Natural killer cell (primary cell): Measurements from ENCODE around the gene TH. TPM values are rescaled to one million over a fixed set of nuclear protein-coding genes. Genes with fewer than 3 reads are reported as not detected.

Experiments used
- ATAC-seq, 3 donors: fragments of 150-1000 bp in 2 of 3; fragments of 200-7000 bp in 1 of 3; cut with Tn5 transposase; 1 replicate in 1 of 3; 2 replicates in 2 of 3; pipeline ENCODE4 v1.10.0; 2021; ENCODE audit warnings: mild to moderate bottlenecking in 2 of 3, moderate library complexity in 2 of 3
- DNase-seq, 2 donors: peaks; one replicate each; pipeline versions ENCODE4 v3.0.0 to v3.0.0-alpha.2; 2013 to 2021; ENCODE audit warnings: mixed read lengths in 1 of 2
- H3K27ac ChIP-seq: one replicate; pipeline ENCODE4 v1.5.1; 2013; ENCODE audit warnings: mild to moderate bottlenecking, low read length
- H3K27me3 ChIP-seq: one replicate; pipeline ENCODE4 v1.6.1; 2013; ENCODE audit warnings: low read length; ENCODE audit not compliant: control insufficient read depth, insufficient read depth
- H3K36me3 ChIP-seq: one replicate; pipeline ENCODE4 v1.6.1; 2013; ENCODE audit warnings: low read length; ENCODE audit not compliant: control insufficient read depth, insufficient read depth
- H3K4me1 ChIP-seq: one replicate; pipeline ENCODE4 v1.6.1; 2013; ENCODE audit warnings: low read length; ENCODE audit not compliant: control insufficient read depth, insufficient read depth
- H3K4me3 ChIP-seq: one replicate; pipeline ENCODE4 v1.5.1; 2013; ENCODE audit warnings: low read length
- H3K9me3 ChIP-seq: one replicate; pipeline ENCODE4 v1.6.1; 2013; ENCODE audit warnings: low read length; ENCODE audit not compliant: control insufficient read depth, insufficient read depth
- H3K27ac Mint-ChIP-seq, 2 donors: one replicate each; pipeline ENCODE4 v1.8.0; 2022; ENCODE audit warnings: mild to moderate bottlenecking in 2 of 2, mixed read lengths in 2 of 2, moderate library complexity in 1 of 2
- H3K27me3 Mint-ChIP-seq, 2 donors: one replicate each; pipeline ENCODE4 v1.8.0; 2022; ENCODE audit warnings: low read depth in 2 of 2, mixed read lengths in 2 of 2
- H3K36me3 Mint-ChIP-seq: one replicate; pipeline ENCODE4 v1.8.0; 2022; ENCODE audit warnings: mixed read lengths
- H3K4me1 Mint-ChIP-seq, 2 donors: one replicate each; pipeline ENCODE4 v1.8.0; 2022; ENCODE audit warnings: mixed read lengths in 2 of 2
- H3K4me3 Mint-ChIP-seq: one replicate; pipeline ENCODE4 v1.8.0; 2022; ENCODE audit warnings: mild to moderate bottlenecking, moderate library complexity, mixed read lengths
- H3K9me3 Mint-ChIP-seq, 2 donors: one replicate each; pipeline ENCODE4 v1.8.0; 2022; ENCODE audit warnings: mixed read lengths in 2 of 2
- WGBS: methylation state at CpG from one replicate; pipeline ENCODE4 v1.1.7; 2013; ENCODE audit warnings: missing lambda C conversion rate; ENCODE audit not compliant: insufficient coverage; 5-methylcytosine and 5-hydroxymethylcytosine counted together
- intact Hi-C: fragments of 100-400 bp; cut with micrococcal nuclease; formaldehyde crosslinking; loops from one replicate; pipeline ENCODE4 v1.14.2; 2022
- total RNA-seq, 4 donors: library from RNA; stranded (reverse); fragments of 120-200 nt in 1 of 4; gene quantifications; one replicate each; pipeline versions ENCODE4 v1.2.3 to v1.2.4, GENCODE V29; 2013 to 2022
- TF ChIP-seq, protein P1 (sequence below): fragments of 200-600 bp; IDR thresholded peaks from one replicate; pipeline ENCODE4 v1.8.0; 2022; ENCODE audit warnings: antibody characterized with exemption

TH gene
- total RNA-seq, 3 donors from 2014 or later (not counting 1 experiment from before 2014, with no cell fraction given): not detected

DNA sequence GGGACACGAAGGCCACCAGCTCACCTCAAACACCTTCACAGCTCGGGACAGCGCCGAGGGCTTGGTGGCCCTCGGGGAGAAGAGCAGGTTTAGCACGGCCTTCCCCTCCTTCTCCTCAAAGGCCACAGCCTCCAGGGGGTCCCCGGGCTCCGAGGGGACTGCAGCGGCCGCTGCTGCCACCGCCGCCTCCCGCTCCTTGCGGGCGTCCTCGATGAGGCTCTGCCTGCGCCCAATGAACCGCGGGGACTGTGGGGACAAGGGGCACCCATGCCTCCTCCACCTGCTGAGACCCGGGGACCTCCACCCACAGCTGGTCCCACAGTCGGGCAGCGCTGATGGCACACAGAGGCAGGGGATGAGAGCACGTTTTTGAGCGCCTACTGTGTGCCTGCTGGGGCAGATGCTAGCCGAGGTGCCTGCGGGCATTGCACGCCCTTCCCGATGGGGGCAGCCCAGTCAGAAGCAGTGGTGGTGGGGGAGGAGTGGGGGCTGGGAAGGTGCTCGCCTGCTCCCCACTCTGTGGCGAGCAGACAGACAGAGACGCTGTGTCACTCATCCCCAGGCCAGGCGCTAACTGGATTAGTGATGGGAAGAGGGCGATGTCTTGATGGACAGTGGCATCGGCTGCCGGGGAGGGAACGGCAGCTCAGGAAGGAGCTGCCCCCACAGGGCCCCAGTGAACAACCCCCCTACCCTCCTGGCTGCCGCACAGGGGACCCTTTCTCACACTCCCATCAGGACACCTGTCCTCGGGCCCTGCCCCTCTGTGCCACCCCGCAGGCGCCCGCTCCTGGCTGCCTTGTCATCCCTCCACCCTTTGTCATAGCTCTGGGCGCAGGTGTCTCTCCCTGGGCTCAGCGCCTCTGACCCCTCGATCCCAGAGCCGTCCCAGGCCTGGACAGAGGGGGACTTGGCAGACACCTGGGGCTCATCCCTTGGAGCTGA is 1.7 kb downstream of the TH start:
- H3K9me3 Mint-ChIP-seq: no peaks in the 10 kb centered on the region

DNA sequence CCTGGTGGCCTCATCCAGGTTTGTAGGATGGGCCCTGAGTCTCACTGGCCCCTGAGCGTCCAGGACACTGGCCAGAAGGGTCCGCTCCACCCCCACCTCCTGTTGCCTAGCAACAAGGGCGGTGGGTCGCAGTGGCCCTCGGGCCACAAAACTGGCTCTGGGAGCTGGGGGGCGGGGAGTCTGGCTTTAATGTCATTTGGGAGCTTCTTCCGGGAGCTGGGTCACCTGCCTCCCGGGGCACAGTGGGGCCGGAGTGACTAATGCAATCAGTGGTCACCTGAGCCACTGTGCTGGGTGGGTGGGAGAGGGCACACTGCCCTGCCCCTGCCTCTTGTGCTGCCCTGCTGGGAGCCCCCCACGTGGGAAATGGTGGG is 2.6 kb downstream of the TH start:
- H3K4me1 ChIP-seq: no peaks in the 10 kb centered on the region
- H3K27ac Mint-ChIP-seq: no peak overlapping the region
- no peak overlapping the region for H3K27ac ChIP-seq
- H3K9me3 Mint-ChIP-seq: no peaks in the 10 kb centered on the region
- 78% methylated on average over 10 of the region's 10 CpGs for WGBS
- intact Hi-C loops: no loop called here
- H3K27me3 Mint-ChIP-seq: peaks cover 0 to 7% of the 10 kb centered on the region in 2 donors
- no peak overlapping the region for H3K4me3 Mint-ChIP-seq
- TF ChIP-seq, protein P1, sequence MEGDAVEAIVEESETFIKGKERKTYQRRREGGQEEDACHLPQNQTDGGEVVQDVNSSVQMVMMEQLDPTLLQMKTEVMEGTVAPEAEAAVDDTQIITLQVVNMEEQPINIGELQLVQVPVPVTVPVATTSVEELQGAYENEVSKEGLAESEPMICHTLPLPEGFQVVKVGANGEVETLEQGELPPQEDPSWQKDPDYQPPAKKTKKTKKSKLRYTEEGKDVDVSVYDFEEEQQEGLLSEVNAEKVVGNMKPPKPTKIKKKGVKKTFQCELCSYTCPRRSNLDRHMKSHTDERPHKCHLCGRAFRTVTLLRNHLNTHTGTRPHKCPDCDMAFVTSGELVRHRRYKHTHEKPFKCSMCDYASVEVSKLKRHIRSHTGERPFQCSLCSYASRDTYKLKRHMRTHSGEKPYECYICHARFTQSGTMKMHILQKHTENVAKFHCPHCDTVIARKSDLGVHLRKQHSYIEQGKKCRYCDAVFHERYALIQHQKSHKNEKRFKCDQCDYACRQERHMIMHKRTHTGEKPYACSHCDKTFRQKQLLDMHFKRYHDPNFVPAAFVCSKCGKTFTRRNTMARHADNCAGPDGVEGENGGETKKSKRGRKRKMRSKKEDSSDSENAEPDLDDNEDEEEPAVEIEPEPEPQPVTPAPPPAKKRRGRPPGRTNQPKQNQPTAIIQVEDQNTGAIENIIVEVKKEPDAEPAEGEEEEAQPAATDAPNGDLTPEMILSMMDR: no peak
- no peaks in the 10 kb centered on the region for H3K36me3 ChIP-seq
- DNase-seq (no peak), ATAC-seq (no peak)
- H3K4me3 ChIP-seq: no peak overlapping the region
- H3K9me3 ChIP-seq: no peaks in the 10 kb centered on the region
- no peaks in the 10 kb centered on the region for H3K36me3 Mint-ChIP-seq
- no peaks in the 10 kb centered on the region for H3K4me1 Mint-ChIP-seq
- no peaks in the 10 kb centered on the region for H3K27me3 ChIP-seq

More for the DNA sequence above, 1.7 kb downstream of the TH start:
- Histone ChIP-seq H3K36me3 (no peaks in the 10 kb centered on the region), H3K27me3 (no peaks in the 10 kb centered on the region), H3K27ac (no peak overlapping the region), H3K9me3 (no peaks in the 10 kb centered on the region), H3K4me1 (no peaks in the 10 kb centered on the region), H3K4me3 (no peak overlapping the region)
- TF ChIP-seq, protein P1: no peak
- DNase-seq (no peak), ATAC-seq (no peak)
- 76% methylated on average over 45 of the region's 45 CpGs for WGBS
- intact Hi-C loops: no loop called here
- Mint-ChIP-seq H3K4me1 (no peaks in the 10 kb centered on the region), H3K27me3 (peaks cover 0 to 7% of the 10 kb centered on the region in 2 donors), H3K36me3 (no peaks in the 10 kb centered on the region), H3K27ac (no peak overlapping the region), H3K4me3 (no peak overlapping the region)

DNA sequence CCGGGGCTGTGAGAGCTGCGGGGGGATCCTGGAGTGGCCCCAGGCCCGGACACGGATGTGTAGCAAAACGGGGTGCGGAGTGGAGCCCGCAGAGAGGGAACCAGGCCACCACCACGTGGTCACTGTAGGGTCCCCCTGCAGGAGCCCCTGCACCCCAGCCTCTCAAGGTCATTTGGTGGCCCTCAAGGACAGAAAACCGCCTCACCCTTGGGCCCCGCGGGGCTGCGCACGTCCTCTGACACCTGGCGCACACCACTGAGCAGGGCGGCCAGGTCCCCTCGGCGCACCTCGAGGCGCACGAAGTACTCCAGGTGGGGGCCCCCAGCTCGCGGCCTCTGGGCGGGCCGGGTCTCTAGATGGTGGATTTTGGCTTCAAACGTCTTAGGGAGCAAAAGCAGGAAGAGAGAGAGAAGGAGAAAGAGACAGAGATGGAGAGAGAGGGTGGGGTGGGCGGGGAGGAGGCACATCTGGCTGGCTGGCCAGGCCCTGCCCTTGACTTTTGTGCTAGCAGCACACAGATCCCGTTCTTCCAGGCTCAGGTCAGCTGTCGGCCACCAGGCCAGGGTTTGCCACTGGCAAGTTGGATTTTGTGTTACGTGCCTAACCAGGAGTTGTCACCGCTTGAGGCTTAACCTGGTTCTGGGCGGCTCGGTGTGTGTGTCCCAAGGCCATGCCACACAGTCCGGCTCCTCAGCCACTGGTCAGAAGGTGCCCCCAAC is 3.2 kb downstream of the TH start:
- no peaks in the 10 kb centered on the region for H3K4me1 Mint-ChIP-seq

More for the DNA sequence above, 3.2 kb downstream of the TH start:
- TF ChIP-seq, protein P1: no peak
- WGBS: 88% methylated on average over 33 of the region's 33 CpGs
- Mint-ChIP-seq H3K27me3 (peaks cover 0 to 7% of the 10 kb centered on the region in 2 donors), H3K36me3 (no peaks in the 10 kb centered on the region), H3K9me3 (no peaks in the 10 kb centered on the region), H3K4me3 (no peak overlapping the region), H3K27ac (no peak overlapping the region)
- intact Hi-C loops: no loop called here
- Histone ChIP-seq H3K4me1 (no peaks in the 10 kb centered on the region), H3K27ac (no peak overlapping the region), H3K9me3 (no peaks in the 10 kb centered on the region), H3K27me3 (no peaks in the 10 kb centered on the region), H3K36me3 (no peaks in the 10 kb centered on the region), H3K4me3 (no peak overlapping the region)
- ATAC-seq (no peak), DNase-seq (no peak)
